Loucy (cell line): Measurements from ENCODE around the gene YIF1A.

ENCODE experiments used
- EZH2phosphoT487 ChIP-seq: fragments of 200-600 bp; IDR thresholded peaks from 2 replicates; pipeline ENCODE4 v1.6.1; 2018; ENCODE audit warnings: antibody characterized with exemption, mild to moderate bottlenecking, moderate library complexity, borderline replicate concordance
- TF ChIP-seq, protein P1 (sequence below): fragments of 200-600 bp; sonication (generic); conservative IDR thresholded peaks from 2 replicates; pipeline ENCODE4 v1.5.1; 2014; ENCODE audit warnings: mild to moderate bottlenecking, antibody characterized with exemption, low read length

DNA sequence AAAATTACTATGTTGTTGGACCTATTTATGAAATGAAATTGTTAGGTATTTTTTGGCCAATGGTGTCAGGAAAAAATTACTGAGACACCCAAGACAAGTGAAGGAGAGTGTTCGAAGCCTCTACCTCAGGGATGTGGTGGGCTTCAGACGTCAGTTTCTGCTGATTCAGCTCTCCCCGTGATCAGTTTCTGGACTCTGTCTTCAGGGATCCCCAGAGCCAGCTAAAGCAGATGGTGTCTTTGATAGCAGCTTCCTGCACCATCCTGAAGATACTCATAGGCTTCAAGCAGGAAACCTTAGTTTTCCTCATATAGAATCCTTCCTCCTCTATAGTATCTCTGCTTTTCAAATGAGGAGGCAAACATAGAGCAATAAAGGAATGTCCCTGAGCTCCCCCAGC lies 20.5 kb upstream of the YIF1A start:
- TF ChIP-seq EZH2phosphoT487: no peak
- TF ChIP-seq, protein P1, sequence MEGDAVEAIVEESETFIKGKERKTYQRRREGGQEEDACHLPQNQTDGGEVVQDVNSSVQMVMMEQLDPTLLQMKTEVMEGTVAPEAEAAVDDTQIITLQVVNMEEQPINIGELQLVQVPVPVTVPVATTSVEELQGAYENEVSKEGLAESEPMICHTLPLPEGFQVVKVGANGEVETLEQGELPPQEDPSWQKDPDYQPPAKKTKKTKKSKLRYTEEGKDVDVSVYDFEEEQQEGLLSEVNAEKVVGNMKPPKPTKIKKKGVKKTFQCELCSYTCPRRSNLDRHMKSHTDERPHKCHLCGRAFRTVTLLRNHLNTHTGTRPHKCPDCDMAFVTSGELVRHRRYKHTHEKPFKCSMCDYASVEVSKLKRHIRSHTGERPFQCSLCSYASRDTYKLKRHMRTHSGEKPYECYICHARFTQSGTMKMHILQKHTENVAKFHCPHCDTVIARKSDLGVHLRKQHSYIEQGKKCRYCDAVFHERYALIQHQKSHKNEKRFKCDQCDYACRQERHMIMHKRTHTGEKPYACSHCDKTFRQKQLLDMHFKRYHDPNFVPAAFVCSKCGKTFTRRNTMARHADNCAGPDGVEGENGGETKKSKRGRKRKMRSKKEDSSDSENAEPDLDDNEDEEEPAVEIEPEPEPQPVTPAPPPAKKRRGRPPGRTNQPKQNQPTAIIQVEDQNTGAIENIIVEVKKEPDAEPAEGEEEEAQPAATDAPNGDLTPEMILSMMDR: no peak
